ENCODE data around the gene DNAH6. TPM values are rescaled to one million over a fixed set of nuclear protein-coding genes. Genes with fewer than 3 reads are reported as not detected.
"Not testable (repeated sequence)": the region's sequence is repeated elsewhere in the genome, so short reads cannot be mapped to it uniquely, and the experiment has no call there.

DNAH6 gene
- total and polyA plus RNA-seq, 2 experiments from 2014 or later, result 0.11 TPM; not detected in 1

GRCh38 chr2:84865181-84865783, 349.0 kb downstream of the DNAH6 start:
- Histone ChIP-seq H3K4me3 (no peak overlapping the region), H4K20me1 (ENCODE audit: insufficient read depth) (no peaks in the 10 kb centered on the region), H3K4me1 (ENCODE audit: insufficient read depth) (peaks cover 10% of the 10 kb centered on the region), H3K4me2 (ENCODE audit: unreplicated experiment) (no peak overlapping the region), H3K27me3 (replicated peaks; ENCODE audit: insufficient read depth) (no peaks in the 10 kb centered on the region), H3K27ac (no peak overlapping the region), H3K36me3 (ENCODE audit: low read depth) (no peaks in the 10 kb centered on the region), H3K79me2 (ENCODE audit: insufficient read depth) (no peaks in the 10 kb centered on the region), H3F3A (ENCODE audit: insufficient read depth) (0 out of 2 replicates have a peak, but pooled peaks cover 8% of the 10 kb centered on the region), H2AFZ (no peak overlapping the region), H3K9me2 (ENCODE audit: insufficient read depth) (no peaks in the 10 kb centered on the region), H3K9me3 (ENCODE audit: low read depth) (no peaks in the 10 kb centered on the region), H3K9ac (no peak overlapping the region)
- TF ChIP-seq EZH2phosphoT487 (IDR thresholded peaks at IDR 0.05; ENCODE audit: insufficient read depth, low read depth) (no peak), EZH2 (IDR thresholded peaks at IDR 0.05; ENCODE audit: insufficient read depth, poor library complexity, severe bottlenecking) (no peak)
- 20 to 30% methylated on average over 6 of the region's 6 CpGs for WGBS, 2 experiments (ENCODE audit: low coverage in 1 of 2, low lambda C conversion rate in 2 of 2, missing lambda C conversion rate in 2 of 2)
- in situ Hi-C loops (cut with MboI), result loop anchor here (25.0 kb wide), 1 partner anchor 528 kb away; no protein-coding TSS in a partner anchor
- DNase-seq, result peak; percentile 53

- H3K4me2 ChIP-seq (ENCODE audit: unreplicated experiment), result no peak overlapping the region
- no peaks in the 10 kb centered on the region for H3K79me2 ChIP-seq (ENCODE audit: insufficient read depth)
- no peaks in the 10 kb centered on the region for H3K27me3 ChIP-seq (replicated peaks; ENCODE audit: insufficient read depth)
- no peaks in the 10 kb centered on the region for H4K20me1 ChIP-seq (ENCODE audit: insufficient read depth)
- peak; percentile 71 for DNase-seq
- in situ Hi-C loops (cut with MboI), result loop anchor here (25.0 kb wide), 1 partner anchor 529 kb away; no protein-coding TSS in a partner anchor
- no peak overlapping the region for H3K27ac ChIP-seq
- H3K4me1 ChIP-seq (ENCODE audit: insufficient read depth), result peaks cover 10% of the 10 kb centered on the region
- no peaks in the 10 kb centered on the region for H3K36me3 ChIP-seq (ENCODE audit: low read depth)
- 0 out of 2 replicates have a peak, but pooled peaks cover 8% of the 10 kb centered on the region for H3F3A ChIP-seq (ENCODE audit: insufficient read depth)
- 7 to 11% methylated on average over 3 of the region's 3 CpGs for WGBS, 2 experiments (ENCODE audit: low coverage in 1 of 2, low lambda C conversion rate in 2 of 2, missing lambda C conversion rate in 2 of 2)
- H2AFZ ChIP-seq, result no peak overlapping the region
- TF ChIP-seq EZH2 (IDR thresholded peaks at IDR 0.05; ENCODE audit: insufficient read depth, poor library complexity, severe bottlenecking), result no peak
- no peak for TF ChIP-seq EZH2phosphoT487 (IDR thresholded peaks at IDR 0.05; ENCODE audit: insufficient read depth, low read depth)
- no peaks in the 10 kb centered on the region for H3K9me3 ChIP-seq (ENCODE audit: low read depth)
- H3K9me2 ChIP-seq (ENCODE audit: insufficient read depth), result no peaks in the 10 kb centered on the region
- no peak overlapping the region for H3K4me3 ChIP-seq
- no peak overlapping the region for H3K9ac ChIP-seq
These were observed 349.8 kb downstream of the DNAH6 start for GRCh38 chr2:84866122-84866521.

DNA sequence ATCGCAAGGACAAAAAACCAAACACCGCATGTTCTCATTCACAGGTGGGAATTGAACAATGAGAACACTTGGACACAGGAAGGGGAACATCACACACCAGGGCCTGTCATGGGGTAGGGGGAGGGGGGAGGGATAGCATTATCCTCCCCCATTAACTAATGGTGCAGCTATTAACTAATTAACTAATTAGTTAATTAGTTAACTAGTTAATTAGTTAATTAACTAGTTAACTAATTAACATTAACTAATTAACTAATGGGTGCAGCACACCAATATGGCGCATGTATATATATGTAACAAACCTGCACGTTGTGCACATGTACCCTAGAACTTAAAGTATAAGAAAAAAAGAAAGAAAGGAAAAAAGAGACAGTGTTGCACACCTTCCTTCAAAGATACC, 352.0 kb downstream of the DNAH6 start:
- H3K9ac ChIP-seq; H3K9me2 ChIP-seq (ENCODE audit: insufficient read depth); H3K27ac ChIP-seq; H3K79me2 ChIP-seq (ENCODE audit: insufficient read depth); H3K4me3 ChIP-seq; H3F3A ChIP-seq (ENCODE audit: insufficient read depth); H3K4me1 ChIP-seq (ENCODE audit: insufficient read depth); H2AFZ ChIP-seq; DNase-seq; H3K4me2 ChIP-seq (ENCODE audit: unreplicated experiment); H3K36me3 ChIP-seq (ENCODE audit: low read depth); H4K20me1 ChIP-seq (ENCODE audit: insufficient read depth); H3K27me3 ChIP-seq (replicated peaks; ENCODE audit: insufficient read depth); H3K9me3 ChIP-seq (ENCODE audit: low read depth): not testable (repeated sequence)
- in situ Hi-C loops (cut with MboI), result loop anchor here (25.0 kb wide), 1 partner anchor 531 kb away; no protein-coding TSS in a partner anchor
- 96 to 97% methylated on average over 4 of the region's 4 CpGs for WGBS, 2 experiments (ENCODE audit: low coverage in 1 of 2, low lambda C conversion rate in 2 of 2, missing lambda C conversion rate in 2 of 2)

Other genes starting within 250 kb of the DNAH6 start
- gene SUCLG1, start 57.2 kb upstream of the DNAH6 start, total RNA-seq (2014; rRNA removed; shearing (Covaris generic)), result 43.1 and 50.4 TPM in 2 replicates
- gene SUCLG1, start 57.2 kb upstream of the DNAH6 start, polyA plus RNA-seq (2016; fragmentation: Nextera tagmentation; extraction: Ambion mirVana), result 80.2 and 92.1 TPM in 2 replicates

Data from GM23248 (cell line).